HG03457 (cell line): ENCODE data around the gene CFAP251.
"Not testable (repeated sequence)": the region's sequence is repeated elsewhere in the genome, so short reads cannot be mapped to it uniquely, and the experiment has no call there.

Source experiments
- ATAC-seq: cut with Tn5 transposase; IDR thresholded peaks from one replicate; pipeline ENCODE4 v1.9.1; 2021; ENCODE audit warnings: moderate number of reproducible peaks; ENCODE audit not compliant: unreplicated experiment

The CFAP251 gene

GRCh38 chr12:121899590-121899989, 18.8 kb upstream of the CFAP251 start:
- no peak for ATAC-seq

DNA sequence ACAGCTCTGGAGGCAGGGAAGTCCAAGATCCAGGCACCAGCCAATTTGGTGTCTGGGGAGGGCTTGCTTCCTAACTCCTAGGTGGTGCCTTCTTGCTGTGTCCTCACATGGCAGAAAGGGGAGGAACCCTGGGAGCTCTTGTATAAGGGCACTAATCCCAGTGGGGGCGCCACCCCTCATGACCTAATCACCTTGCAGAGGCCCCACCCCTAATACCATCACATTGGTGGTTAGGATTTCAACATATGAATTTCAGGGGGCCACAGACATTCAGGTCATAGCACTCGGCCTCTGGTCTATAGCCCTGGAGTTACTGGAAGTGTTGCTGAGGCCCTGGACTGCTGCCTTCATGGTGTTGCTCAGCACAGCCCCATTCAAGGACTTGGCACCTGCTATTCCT, 15.2 kb upstream of the CFAP251 start:
- no peak for ATAC-seq

DNA sequence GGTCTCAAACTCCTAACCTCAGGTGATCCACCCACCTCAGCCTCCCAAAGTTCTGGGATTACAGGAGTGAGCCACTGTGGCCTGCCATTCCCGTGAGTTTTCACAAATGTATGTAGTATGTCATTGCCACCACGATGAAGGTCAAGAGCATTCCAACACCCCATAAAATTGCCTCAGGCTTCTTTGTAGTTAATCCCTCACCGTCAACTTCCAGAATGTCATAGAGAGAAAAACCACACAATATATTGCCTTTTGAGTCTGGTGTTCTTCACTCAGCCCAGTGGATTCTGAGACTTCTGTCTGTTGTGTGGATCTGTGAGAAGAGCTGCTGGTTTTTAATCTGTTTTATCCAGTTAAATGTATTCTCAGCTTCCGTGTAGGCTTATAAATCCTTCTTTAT, 12.6 kb upstream of the CFAP251 start:
- no peak for ATAC-seq

GRCh38 chr12:121908702-121909101, 9.7 kb upstream of the CFAP251 start:
- no peak for ATAC-seq

- ATAC-seq = no peak
Measured at GRCh38 chr12:121911824-121912585, 6.4 kb upstream of the CFAP251 start.

GRCh38 chr12:121915841-121916321, 2.5 kb upstream of the CFAP251 start:
- no peak for ATAC-seq

DNA sequence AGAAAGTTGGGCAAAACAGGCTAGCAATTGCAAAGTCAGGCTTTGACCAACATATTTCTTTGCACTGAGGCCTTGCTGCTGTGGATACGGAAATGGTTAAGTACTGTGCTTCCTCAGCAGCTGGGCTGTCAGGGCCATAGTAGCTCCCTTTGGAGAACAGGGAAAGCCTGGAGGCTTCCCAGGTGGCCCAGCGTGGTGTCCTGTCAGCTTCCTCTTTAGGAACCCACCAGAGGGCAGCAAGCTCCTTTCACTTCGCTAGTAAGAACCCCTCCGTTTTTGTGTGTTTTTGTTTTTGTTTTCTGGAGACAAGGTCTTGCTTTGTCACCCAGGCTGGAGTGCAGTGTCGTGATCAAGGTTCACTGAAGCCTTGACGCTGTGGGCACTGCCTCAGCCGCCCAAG, 1.7 kb upstream of the CFAP251 start:
- no peak for ATAC-seq

GRCh38 chr12:121918679-121919038, 267 bp downstream of the CFAP251 start:
- ATAC-seq = no peak

- ATAC-seq = no peak
Measured at GRCh38 chr12:121921066-121921465, 2.7 kb downstream of the CFAP251 start.

- no peak for ATAC-seq
Measured at GRCh38 chr12:121925358-121925695, 6.9 kb downstream of the CFAP251 start.

DNA sequence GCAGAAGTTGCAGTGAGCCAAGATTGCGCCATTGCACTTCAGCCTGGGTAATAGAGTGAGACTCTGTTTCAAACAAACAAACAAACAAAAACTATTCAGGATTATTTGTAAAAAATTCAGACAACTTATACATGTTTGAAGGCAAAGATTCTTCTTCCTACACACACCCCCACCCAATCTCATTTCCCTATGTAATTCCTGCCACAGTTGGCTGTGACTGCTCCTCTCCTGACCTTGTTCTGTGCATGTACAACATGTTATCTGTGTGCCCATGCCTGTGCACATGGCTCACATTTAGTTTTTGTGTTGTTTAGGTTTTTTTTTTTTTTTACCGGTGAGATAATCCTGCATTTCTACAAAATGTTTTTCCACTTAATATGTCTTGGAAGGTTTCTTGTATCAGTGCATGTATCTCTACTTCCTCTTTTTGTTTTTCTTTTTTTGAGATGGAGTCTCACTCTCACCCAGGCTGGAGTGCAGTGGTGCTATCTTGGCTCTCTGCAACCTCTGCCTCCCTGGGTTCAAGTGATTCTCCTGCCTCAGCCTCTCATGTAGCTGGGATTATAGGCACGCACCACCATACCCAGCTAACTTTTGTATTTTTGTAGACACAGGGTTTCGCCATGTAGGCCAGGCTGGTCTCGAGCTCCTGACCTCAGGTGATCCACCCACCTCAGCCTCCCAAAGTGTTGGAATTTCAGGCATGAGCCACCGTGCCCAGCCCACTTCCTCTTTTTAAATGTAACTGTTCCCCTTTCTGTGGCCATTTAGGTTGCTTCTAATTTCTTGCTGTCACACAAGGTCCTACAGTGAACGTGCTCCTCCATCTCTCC, 8.7 kb downstream of the CFAP251 start:
- no peak for ATAC-seq

- no peak for ATAC-seq
Measured at GRCh38 chr12:121927813-121928212, 9.4 kb downstream of the CFAP251 start.

DNA sequence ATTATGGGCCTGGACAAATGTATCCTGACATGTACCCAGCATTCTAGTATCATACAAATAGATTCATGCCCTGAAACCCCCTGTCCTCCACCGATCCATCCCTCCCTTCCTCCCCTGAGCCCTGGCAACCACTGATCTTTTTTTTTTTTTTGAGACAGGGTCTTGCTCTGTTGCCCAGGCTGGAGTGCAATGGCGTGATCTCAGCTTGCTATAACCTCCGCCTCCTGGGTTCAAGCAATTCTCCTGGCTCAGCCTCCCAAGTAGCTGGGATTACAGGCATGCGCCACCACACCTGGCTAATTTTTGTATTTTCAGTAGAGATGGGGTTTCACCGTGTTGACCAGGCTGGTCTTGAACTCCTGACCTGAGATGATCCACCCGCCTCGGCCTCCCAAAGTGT, 11.2 kb downstream of the CFAP251 start:
- ATAC-seq = not testable (repeated sequence)

- ATAC-seq = no peak
Measured at GRCh38 chr12:121930862-121931261, 12.5 kb downstream of the CFAP251 start.

DNA sequence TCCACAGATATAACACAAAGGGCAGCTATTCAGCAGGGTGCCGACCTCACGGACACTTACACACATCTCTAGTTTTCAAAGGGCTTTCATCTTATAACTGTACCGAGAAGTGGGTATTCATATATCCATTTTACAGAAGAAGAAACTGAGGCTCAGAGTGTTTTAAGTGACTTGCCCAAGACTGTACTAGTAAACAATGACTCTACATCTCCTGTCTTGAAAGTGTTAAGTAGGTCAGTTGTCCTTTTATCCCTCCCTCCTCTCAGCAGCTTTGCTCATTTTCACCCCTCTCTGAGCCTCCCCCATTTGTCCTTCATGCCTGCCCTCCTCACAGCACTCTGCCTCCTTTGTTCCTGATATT, 13.8 kb downstream of the CFAP251 start:
- ATAC-seq = no peak

DNA sequence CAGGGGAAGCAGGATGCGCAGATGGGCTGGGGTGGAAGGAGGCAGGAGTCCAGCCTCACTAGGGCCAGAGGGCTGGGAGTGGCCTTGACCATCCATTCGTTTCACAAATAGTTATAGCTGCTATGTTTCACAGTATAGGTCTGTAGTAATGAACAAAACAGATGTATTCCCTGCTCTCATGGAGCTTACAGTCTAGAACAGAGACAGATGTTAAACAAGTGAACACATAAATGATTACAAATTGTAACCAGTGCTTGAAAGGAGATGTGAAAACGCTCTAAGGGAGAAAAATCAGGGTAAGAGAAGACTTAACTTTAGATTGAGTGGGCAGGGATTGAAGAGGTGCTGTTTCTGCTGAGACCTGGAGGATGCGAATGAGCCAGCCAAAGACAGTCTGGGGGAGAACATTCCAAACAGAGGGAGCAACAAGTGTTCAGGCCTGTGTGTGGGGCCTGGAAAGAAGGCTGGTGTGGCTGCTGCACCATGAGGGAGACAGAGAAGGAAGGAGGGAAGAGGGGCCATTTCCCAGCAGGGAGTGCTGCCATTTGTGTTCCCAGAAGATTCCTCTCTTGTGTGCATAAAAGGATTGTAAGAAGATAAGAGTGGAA, 14.6 kb downstream of the CFAP251 start:
- ATAC-seq = no peak

DNA sequence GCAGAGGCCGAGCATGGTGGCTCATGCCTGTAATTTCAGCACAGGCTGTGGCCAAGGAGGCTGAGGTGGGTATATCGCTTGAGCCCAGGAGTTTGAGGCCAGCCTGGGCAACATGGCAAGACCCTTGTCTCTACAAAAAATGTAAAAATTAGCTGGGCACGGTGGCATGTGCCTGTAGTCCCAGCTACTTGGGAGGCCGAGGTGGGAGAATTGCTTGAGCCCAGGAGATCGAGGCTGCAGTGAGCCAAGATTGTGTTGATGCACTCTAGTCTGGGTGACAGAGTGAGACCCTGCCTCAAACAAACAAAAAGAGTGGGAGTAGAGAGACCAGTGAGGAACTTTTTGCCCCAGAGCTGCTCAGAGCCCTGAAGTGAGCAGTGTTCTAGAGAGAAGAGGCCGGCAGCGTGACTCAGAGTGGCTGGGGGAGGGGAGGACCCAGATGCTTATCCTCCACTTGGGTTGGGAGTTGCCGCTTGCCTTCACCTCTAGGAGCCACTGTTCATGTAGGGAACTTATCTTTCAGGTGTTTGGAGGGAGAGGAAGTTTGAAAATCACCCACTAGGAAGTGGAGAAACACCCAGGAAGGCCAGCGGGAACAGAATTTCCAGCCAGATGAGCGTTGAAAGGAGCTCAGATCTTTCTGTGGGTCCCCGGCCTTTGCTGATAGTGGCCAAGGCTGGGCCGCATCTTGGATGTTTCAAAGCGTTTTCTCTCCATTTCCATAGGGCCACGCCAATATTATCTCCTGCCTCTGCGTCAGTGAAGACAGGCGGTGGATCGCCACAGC, 15.3 kb downstream of the CFAP251 start:
- ATAC-seq = no peak

DNA sequence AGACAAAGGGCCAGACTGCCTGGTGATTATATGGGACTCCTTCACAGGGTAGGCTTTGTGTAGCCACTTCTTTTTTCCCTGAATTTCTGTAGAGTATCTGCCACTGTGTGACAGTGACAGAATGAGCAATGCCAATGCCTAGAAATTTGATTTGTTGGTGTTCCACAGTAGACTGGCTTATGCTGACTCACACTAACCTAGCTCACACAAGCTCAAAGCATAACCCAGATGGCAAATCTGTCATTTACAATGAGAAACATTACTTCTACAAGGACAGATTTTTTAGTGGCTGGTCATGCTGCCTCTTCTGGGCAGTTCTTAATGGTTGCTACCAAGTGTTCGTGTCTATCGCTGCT, 15.9 kb downstream of the CFAP251 start:
- no peak for ATAC-seq

GRCh38 chr12:121937654-121938053, 19.3 kb downstream of the CFAP251 start:
- no peak for ATAC-seq

DNA sequence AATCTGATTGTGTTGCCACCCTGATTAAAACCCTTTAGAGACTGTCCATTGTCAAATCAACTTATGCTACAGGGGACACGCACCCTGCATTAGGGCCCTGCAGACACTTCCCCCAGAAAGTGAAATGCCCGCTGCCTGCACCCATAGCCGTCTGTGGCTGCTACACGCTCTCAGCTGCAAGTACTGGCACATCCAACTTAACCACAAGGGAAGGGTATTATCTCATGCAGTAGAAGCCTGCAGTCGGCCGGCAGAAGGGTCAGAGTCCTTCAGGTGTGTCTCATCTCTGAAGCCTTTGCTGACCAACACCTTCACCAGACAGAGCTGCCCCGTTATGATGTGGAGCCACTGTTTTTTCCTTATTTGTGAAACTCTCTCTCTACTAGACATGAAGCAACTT, 20.8 kb downstream of the CFAP251 start:
- ATAC-seq = no peak
